Hepatocyte (in vitro differentiated cells): ENCODE data around the gene PIGL. TPM values are rescaled to one million over a fixed set of nuclear protein-coding genes. Genes with fewer than 3 reads are reported as not detected.
A peak's percentile ranks its signal among the peaks of the same experiment; 100 is the strongest.

Source experiments
- DNase-seq: peaks from one replicate; pipeline ENCODE4 v3.0.0-alpha.2; 2016; ENCODE audit warnings: low spot score
- H2AFZ ChIP-seq: fragments of 200-600 bp; sonication (generic); 2 replicates; pipeline ENCODE4 v1.6.0; 2016; ENCODE audit warnings: antibody characterized with exemption, mild to moderate bottlenecking
- H3K27ac ChIP-seq: fragments of 200-600 bp; sonication (generic); 2 replicates; pipeline ENCODE4 v1.5.1; 2016; ENCODE audit warnings: mild to moderate bottlenecking
- H3K27me3 ChIP-seq: fragments of 200-600 bp; sonication (generic); 2 replicates; pipeline ENCODE4 v1.6.1; 2016
- H3K36me3 ChIP-seq: fragments of 200-600 bp; sonication (generic); replicated peaks from 2 replicates; pipeline ENCODE4 v1.5.1; 2016; ENCODE audit warnings: low read depth; ENCODE audit not compliant: insufficient read depth
- H3K4me1 ChIP-seq: fragments of 200-600 bp; sonication (generic); 2 replicates; pipeline ENCODE4 v1.5.1; 2016; ENCODE audit warnings: mild to moderate bottlenecking, moderate library complexity; ENCODE audit not compliant: insufficient read depth
- H3K4me2 ChIP-seq: fragments of 200-600 bp; sonication (generic); 2 replicates; pipeline ENCODE4 v1.6.0; 2016
- H3K4me3 ChIP-seq: fragments of 200-600 bp; sonication (generic); 2 replicates; pipeline ENCODE4 v1.5.1; 2016; ENCODE audit warnings: mild to moderate bottlenecking
- H3K79me2 ChIP-seq: fragments of 200-600 bp; sonication (generic); 2 replicates; pipeline ENCODE4 v1.6.0; 2017; ENCODE audit warnings: mild to moderate bottlenecking
- H3K9me2 ChIP-seq: fragments of 200-600 bp; sonication (generic); replicated peaks from 2 replicates; pipeline ENCODE4 v1.6.0; 2017; ENCODE audit warnings: mild to moderate bottlenecking; ENCODE audit not compliant: insufficient read depth
- H3K9me3 ChIP-seq: fragments of 200-600 bp; sonication (generic); 2 replicates; pipeline ENCODE4 v1.5.1; 2016; ENCODE audit warnings: low read depth, mild to moderate bottlenecking
- H4K20me1 ChIP-seq: fragments of 200-600 bp; sonication (generic); 2 replicates; pipeline ENCODE4 v1.6.0; 2016; ENCODE audit warnings: mild to moderate bottlenecking; ENCODE audit not compliant: insufficient read depth, poor library complexity, severe bottlenecking
- CTCF ChIP-seq: fragments of 200-600 bp; sonication (generic); IDR thresholded peaks from 2 replicates; pipeline ENCODE4 v1.5.1; 2016; ENCODE audit warnings: antibody characterized with exemption, mild to moderate bottlenecking; ENCODE audit not compliant: poor library complexity
- EZH2 ChIP-seq: fragments of 200-600 bp; sonication (generic); IDR thresholded peaks from 2 replicates; pipeline ENCODE4 v1.6.1; 2016; ENCODE audit warnings: antibody characterized with exemption, mild to moderate bottlenecking, borderline replicate concordance
- EZH2phosphoT487 ChIP-seq: fragments of 200-600 bp; sonication (generic); IDR thresholded peaks from one replicate; pipeline ENCODE4 v1.6.1; 2018; ENCODE audit warnings: antibody characterized with exemption, mild to moderate bottlenecking, low read depth, moderate library complexity; ENCODE audit not compliant: unreplicated experiment, severe bottlenecking
- WGBS: methylation state at CpG from one replicate; pipeline ENCODE4 v1.1.6; 2016; ENCODE audit warnings: low lambda C conversion rate; ENCODE audit errors: missing lambda C conversion rate; 5-methylcytosine and 5-hydroxymethylcytosine counted together
- polyA plus RNA-seq: library from polyadenylated mRNA; unstranded; fragments of >200 nt; fragmentation: Nextera tagmentation; extraction: Ambion mirVana; gene quantifications from 2 replicates; pipeline ENCODE4 v1.2.1, GENCODE V29; 2016
- total RNA-seq: library from RNA; depleted of rRNA; stranded (reverse); fragments of >200 nt; gene quantifications from 2 replicates; pipeline ENCODE4 v1.2.3, GENCODE V29; 2014

PIGL gene
- total and polyA plus RNA-seq, 2 experiments from 2014 or later, result 21.2 to 35.9 TPM

- H3K9me3 ChIP-seq, result no peaks in the 10 kb centered on the region
- H3K4me1 ChIP-seq, result no peaks in the 10 kb centered on the region
- TF ChIP-seq EZH2phosphoT487 (no peak), CTCF (no peak), EZH2 (no peak)
- no peaks in the 10 kb centered on the region for H4K20me1 ChIP-seq
- no peak overlapping the region for H2AFZ ChIP-seq
- no peaks in the 10 kb centered on the region for H3K36me3 ChIP-seq
- no peak overlapping the region for H3K4me3 ChIP-seq
- H3K4me2 ChIP-seq, result no peak overlapping the region
- H3K9me2 ChIP-seq, result no peaks in the 10 kb centered on the region
- peak overlapping the region; percentile 6 for H3K27ac ChIP-seq
- H3K27me3 ChIP-seq, result no peaks in the 10 kb centered on the region
- 76% methylated on average over 11 of the region's 11 CpGs for WGBS
- no peaks in the 10 kb centered on the region for H3K79me2 ChIP-seq
- DNase-seq, result no peak
Observed at GRCh38 chr17:16329519-16330271, 112.7 kb downstream of the PIGL start.

- Histone ChIP-seq H4K20me1 (no peaks in the 10 kb centered on the region), H3K36me3 (no peaks in the 10 kb centered on the region), H3K27ac (no peak overlapping the region), H3K79me2 (no peaks in the 10 kb centered on the region), H3K9me2 (no peaks in the 10 kb centered on the region), H2AFZ (no peak overlapping the region), H3K27me3 (no peaks in the 10 kb centered on the region), H3K4me2 (no peak overlapping the region), H3K9me3 (no peaks in the 10 kb centered on the region), H3K4me3 (no peak overlapping the region), H3K4me1 (peaks cover 6% of the 10 kb centered on the region)
- DNase-seq, result no peak
- no peak for TF ChIP-seq EZH2phosphoT487
- no peak for TF ChIP-seq EZH2
- TF ChIP-seq CTCF, result no peak
- 96% methylated on average over 3 of the region's 3 CpGs for WGBS
Observed at GRCh38 chr17:16338391-16338790, 121.4 kb downstream of the PIGL start.

GRCh38 chr17:16339402-16339801, 122.4 kb downstream of the PIGL start:
- Histone ChIP-seq H3K9me3 (no peaks in the 10 kb centered on the region), H3K4me2 (no peak overlapping the region), H3K27ac (peak overlapping the region; percentile 51), H3K79me2 (no peaks in the 10 kb centered on the region), H3K27me3 (no peaks in the 10 kb centered on the region), H3K4me1 (peaks cover 6% of the 10 kb centered on the region), H3K36me3 (no peaks in the 10 kb centered on the region), H2AFZ (no peak overlapping the region), H3K9me2 (no peaks in the 10 kb centered on the region), H3K4me3 (no peak overlapping the region), H4K20me1 (no peaks in the 10 kb centered on the region)
- 100% methylated on average over 1 of the region's 1 CpG for WGBS
- TF ChIP-seq CTCF, result no peak
- no peak for TF ChIP-seq EZH2phosphoT487
- TF ChIP-seq EZH2, result no peak
- DNase-seq, result no peak
